ENCODE data around the gene ABCB11. TPM values are rescaled to one million over a fixed set of nuclear protein-coding genes. Genes with fewer than 3 reads are reported as not detected.

Gene ABCB11
- total and polyA plus RNA-seq, 10 of the 15 experiments (the other 5 are each of a cell fraction or from before 2014, with no cell fraction given): not detected

- TF ChIP-seq SKIL (IDR thresholded peaks at IDR 0.05; ENCODE audit: low read depth, poor library complexity, severe bottlenecking): no peak
Measured at GRCh38 chr2:169023161-169023560, 8.0 kb downstream of the ABCB11 start (continued).

- ChIA-PET RAD21 (ENCODE audit: unreplicated experiment) (no interaction called here), POLR2A (no interaction called here), SMC1A (ENCODE audit: uncharacterized antibody, unreplicated experiment) (no interaction called here), CTCF (no interaction called here)
- no peak overlapping the region for H2AFZ ChIP-seq (ENCODE audit: control insufficient read depth, low read depth, low read length)
- H3K4me3 ChIP-seq: no peak overlapping the region
- DNase-seq (ENCODE audit: low read depth, low spot score): no peak
- H3K9ac ChIP-seq (ENCODE audit: control insufficient read depth, insufficient read depth, low read length): no peak overlapping the region
- no peaks in the 10 kb centered on the region for H3K9me3 ChIP-seq (replicated peaks; ENCODE audit: control insufficient read depth, insufficient read depth, low read length)
- in situ Hi-C loops (cut with MboI): no loop called here
- H3K4me1 ChIP-seq (ENCODE audit: control insufficient read depth, insufficient read depth, low read length): no peaks in the 10 kb centered on the region
- no peaks in the 10 kb centered on the region for H3K36me3 ChIP-seq (ENCODE audit: control insufficient read depth in 2 of 2, insufficient read depth in 2 of 2, low read length in 1 of 2)
- no peak overlapping the region for H3K4me2 ChIP-seq (ENCODE audit: control insufficient read depth, insufficient read depth)
- ATAC-seq: no peak
- no peaks in the 10 kb centered on the region for H4K20me1 ChIP-seq (ENCODE audit: control insufficient read depth, insufficient read depth)
- no peaks in the 10 kb centered on the region for H3K79me2 ChIP-seq (ENCODE audit: control insufficient read depth, insufficient read depth, low read length)
- H3K27me3 ChIP-seq (replicated peaks in 1 of 2; ENCODE audit: control insufficient read depth in 2 of 2, insufficient read depth in 2 of 2, low read length in 1 of 2): no peaks in the 10 kb centered on the region
- no TSS peak for BruUV-seq (replicated peaks)
- intact Hi-C loops (cut with micrococcal nuclease; ENCODE audit: unreplicated experiment): no loop called here
- H3K27ac ChIP-seq (ENCODE audit: control insufficient read depth, insufficient read depth): no peak overlapping the region
- WGBS (ENCODE audit: insufficient coverage, insufficient replicate concordance, low lambda C conversion rate, missing lambda C conversion rate): 10% methylated on average over 3 of the region's 3 CpGs
- no peak for TF ChIP-seq ZNF24 (IDR thresholded peaks at IDR 0.05)
- no peak for TF ChIP-seq EZH2 (IDR thresholded peaks at IDR 0.05; ENCODE audit: borderline replicate concordance, control insufficient read depth, low read depth, low read length)
- TF ChIP-seq NRF1 (conservative IDR thresholded peaks at IDR 0.05; ENCODE audit: low read depth, low read length): no peak
- TF ChIP-seq, protein P1, sequence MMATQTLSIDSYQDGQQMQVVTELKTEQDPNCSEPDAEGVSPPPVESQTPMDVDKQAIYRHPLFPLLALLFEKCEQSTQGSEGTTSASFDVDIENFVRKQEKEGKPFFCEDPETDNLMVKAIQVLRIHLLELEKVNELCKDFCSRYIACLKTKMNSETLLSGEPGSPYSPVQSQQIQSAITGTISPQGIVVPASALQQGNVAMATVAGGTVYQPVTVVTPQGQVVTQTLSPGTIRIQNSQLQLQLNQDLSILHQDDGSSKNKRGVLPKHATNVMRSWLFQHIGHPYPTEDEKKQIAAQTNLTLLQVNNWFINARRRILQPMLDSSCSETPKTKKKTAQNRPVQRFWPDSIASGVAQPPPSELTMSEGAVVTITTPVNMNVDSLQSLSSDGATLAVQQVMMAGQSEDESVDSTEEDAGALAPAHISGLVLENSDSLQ (IDR thresholded peaks at IDR 0.05): no peak
- no peak for TF ChIP-seq ZNF207 (IDR thresholded peaks at IDR 0.05; ENCODE audit: borderline replicate concordance)
- TF ChIP-seq KAT2A (conservative IDR thresholded peaks at IDR 0.05; ENCODE audit: control insufficient read depth, low read depth, low read length): no peak
- no peak for TF ChIP-seq CEBPZ (IDR thresholded peaks at IDR 0.05; ENCODE audit: low read depth, low read length)
- FAIRE-seq: no peak
Measured at GRCh38 chr2:169018390-169018789, 12.7 kb downstream of the ABCB11 start.

Measured in GM12878 (cell line).